OCI-LY1 (cell line): ENCODE measurements around the gene DDAH1.

Experiments used
- H2AFZ ChIP-seq: fragments of 200-600 bp; sonication (generic), shearing (Covaris generic); 2 replicates; pipeline ENCODE4 v1.6.0; 2014; ENCODE audit warnings: antibody characterized with exemption, mild to moderate bottlenecking, low read length
- H3F3A ChIP-seq: fragments of 200-600 bp; sonication (generic), shearing (Covaris generic); 2 replicates; pipeline ENCODE4 v1.6.0; 2014; ENCODE audit warnings: mild to moderate bottlenecking, antibody characterized with exemption, low read length, moderate library complexity; ENCODE audit not compliant: insufficient read depth
- H3K27ac ChIP-seq: fragments of 200-600 bp; sonication (generic); 2 replicates; pipeline ENCODE4 v1.5.1; 2014; ENCODE audit warnings: low read length, mixed run types, mild to moderate bottlenecking, low read depth; ENCODE audit not compliant: poor library complexity, severe bottlenecking
- H3K27me3 ChIP-seq: fragments of 200-600 bp; sonication (generic); 2 replicates; pipeline ENCODE4 v1.6.0; 2014; ENCODE audit warnings: antibody characterized with exemption, mild to moderate bottlenecking, low read length, moderate library complexity; ENCODE audit not compliant: insufficient read depth
- H3K36me3 ChIP-seq: fragments of 200-600 bp; sonication (generic); 2 replicates; pipeline ENCODE4 v1.6.1; 2014; ENCODE audit warnings: mild to moderate bottlenecking, antibody characterized with exemption, low read length, moderate library complexity, mixed read lengths; ENCODE audit not compliant: insufficient read depth
- H3K4me1 ChIP-seq: fragments of 200-600 bp; sonication (generic); 2 replicates; pipeline ENCODE4 v1.5.1; 2014; ENCODE audit warnings: mild to moderate bottlenecking, low read length, moderate library complexity; ENCODE audit not compliant: insufficient read depth, severe bottlenecking
- H3K4me2 ChIP-seq: fragments of 200-600 bp; sonication (generic), shearing (Covaris generic); 2 replicates; pipeline ENCODE4 v1.6.1; 2014; ENCODE audit warnings: low read length
- H3K4me3 ChIP-seq: fragments of 200-600 bp; sonication (generic); 2 replicates; pipeline ENCODE4 v1.5.1; 2014; ENCODE audit warnings: low read length, low read depth, mild to moderate bottlenecking, mixed read lengths; ENCODE audit not compliant: poor library complexity, severe bottlenecking
- H3K79me2 ChIP-seq: fragments of 200-600 bp; shearing (Covaris generic); 2 replicates; pipeline ENCODE4 v1.6.1; 2016; ENCODE audit warnings: mixed run types, low read length, mixed read lengths; ENCODE audit not compliant: insufficient read depth
- H3K9ac ChIP-seq: fragments of 200-600 bp; sonication (generic), shearing (Covaris generic); 2 replicates; pipeline ENCODE4 v1.6.1; 2014; ENCODE audit warnings: mild to moderate bottlenecking, low read length, mixed read lengths
- H3K9me2 ChIP-seq: fragments of 200-600 bp; sonication (generic), shearing (Covaris generic); 2 replicates; pipeline ENCODE4 v1.6.1; 2014; ENCODE audit warnings: low read depth, mild to moderate bottlenecking, low read length, mixed read lengths
- H3K9me3 ChIP-seq: fragments of 200-600 bp; shearing (Covaris generic); 2 replicates; pipeline ENCODE4 v1.6.1; 2014; ENCODE audit warnings: low read length, mixed read lengths
- H4K20me1 ChIP-seq: fragments of 200-600 bp; sonication (generic), shearing (Covaris generic); 2 replicates; pipeline ENCODE4 v1.6.0; 2016; ENCODE audit warnings: mild to moderate bottlenecking, low read length; ENCODE audit not compliant: insufficient read depth
- CTCF ChIP-seq: fragments of 200-600 bp; sonication (generic), shearing (Covaris generic); IDR thresholded peaks from 2 replicates; pipeline ENCODE4 v1.5.1; 2017; ENCODE audit warnings: mild to moderate bottlenecking, antibody characterized with exemption, low read length, moderate library complexity, mixed read lengths
- EZH2 ChIP-seq: fragments of 200-600 bp; sonication (generic), shearing (Covaris generic); IDR thresholded peaks from 2 replicates; pipeline ENCODE4 v1.8.0; 2017; ENCODE audit warnings: borderline replicate concordance, mixed run types, mild to moderate bottlenecking, antibody characterized with exemption, low read length, moderate library complexity, mixed read lengths

The DDAH1 gene

GRCh38 chr1:85461216-85461918 is 3.6 kb downstream of the DDAH1 start:
- H3K9ac ChIP-seq = no peak overlapping the region
- no peaks in the 10 kb centered on the region for H4K20me1 ChIP-seq
- H3K27ac ChIP-seq = no peak overlapping the region
- H3K36me3 ChIP-seq = no peaks in the 10 kb centered on the region
- H3K9me3 ChIP-seq = no peaks in the 10 kb centered on the region
- peaks cover 7% of the 10 kb centered on the region for H3K4me1 ChIP-seq
- no peak overlapping the region for H3K4me3 ChIP-seq
- H3K9me2 ChIP-seq = no peaks in the 10 kb centered on the region
- TF ChIP-seq CTCF (no peak), EZH2 (no peak)
- H3K27me3 ChIP-seq = no peaks in the 10 kb centered on the region
- H3K4me2 ChIP-seq = no peak overlapping the region
- H3F3A ChIP-seq = no peaks in the 10 kb centered on the region
- no peaks in the 10 kb centered on the region for H3K79me2 ChIP-seq
- H2AFZ ChIP-seq = no peak overlapping the region

GRCh38 chr1:85460555-85461088 is 4.3 kb downstream of the DDAH1 start:
- no peaks in the 10 kb centered on the region for H3K79me2 ChIP-seq
- no peak overlapping the region for H3K9ac ChIP-seq
- H3K4me3 ChIP-seq = no peak overlapping the region
- H3K4me2 ChIP-seq = no peak overlapping the region
- no peak overlapping the region for H2AFZ ChIP-seq
- H3K27ac ChIP-seq = no peak overlapping the region
- no peaks in the 10 kb centered on the region for H3K9me2 ChIP-seq
- H3K27me3 ChIP-seq = no peaks in the 10 kb centered on the region
- TF ChIP-seq EZH2 (no peak), CTCF (no peak)
- no peaks in the 10 kb centered on the region for H3K9me3 ChIP-seq
- H3K4me1 ChIP-seq = peaks cover 7% of the 10 kb centered on the region
- H4K20me1 ChIP-seq = no peaks in the 10 kb centered on the region
- H3K36me3 ChIP-seq = no peaks in the 10 kb centered on the region
- H3F3A ChIP-seq = no peaks in the 10 kb centered on the region

- no peaks in the 10 kb centered on the region for H3K9me2 ChIP-seq
- no peak overlapping the region for H3K9ac ChIP-seq
- H3K79me2 ChIP-seq = no peaks in the 10 kb centered on the region
- H3K4me3 ChIP-seq = no peak overlapping the region
- no peaks in the 10 kb centered on the region for H3K36me3 ChIP-seq
- no peaks in the 10 kb centered on the region for H4K20me1 ChIP-seq
- no peak overlapping the region for H3K27ac ChIP-seq
- TF ChIP-seq CTCF (no peak), EZH2 (no peak)
- no peaks in the 10 kb centered on the region for H3F3A ChIP-seq
- H3K4me1 ChIP-seq = peaks cover 3% of the 10 kb centered on the region
- H3K27me3 ChIP-seq = no peaks in the 10 kb centered on the region
- no peak overlapping the region for H3K4me2 ChIP-seq
- H3K9me3 ChIP-seq = no peaks in the 10 kb centered on the region
- H2AFZ ChIP-seq = no peak overlapping the region
Observed at GRCh38 chr1:85459290-85459689, 5.7 kb downstream of the DDAH1 start.
